ENCODE measurements around the gene DUSP28.

Gene DUSP28

DNA sequence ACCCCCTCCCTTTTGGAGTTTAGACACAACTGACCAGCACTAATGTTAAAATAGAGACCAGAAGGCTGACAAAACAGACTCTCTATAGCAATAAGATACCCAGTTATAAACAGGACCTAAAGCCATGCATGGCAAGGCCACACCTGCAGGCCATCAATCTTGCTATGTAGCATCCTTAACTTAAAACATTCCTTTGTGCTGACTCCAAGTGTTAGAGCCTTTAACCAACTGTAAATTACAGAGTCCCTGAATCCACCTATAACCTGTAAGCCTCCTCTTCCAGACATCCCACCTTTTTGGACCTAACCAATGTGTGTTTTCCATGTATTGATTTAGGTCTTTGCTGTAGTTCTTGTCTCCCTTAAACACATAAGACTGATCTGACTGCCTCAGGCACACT lies 20.3 kb upstream of the DUSP28 start:
- DNase-seq (ENCODE audit: low read depth), result no peak
- no peak overlapping the region for H3K4me3 ChIP-seq (ENCODE audit: low read depth, low read length)
- TF ChIP-seq, protein P1, sequence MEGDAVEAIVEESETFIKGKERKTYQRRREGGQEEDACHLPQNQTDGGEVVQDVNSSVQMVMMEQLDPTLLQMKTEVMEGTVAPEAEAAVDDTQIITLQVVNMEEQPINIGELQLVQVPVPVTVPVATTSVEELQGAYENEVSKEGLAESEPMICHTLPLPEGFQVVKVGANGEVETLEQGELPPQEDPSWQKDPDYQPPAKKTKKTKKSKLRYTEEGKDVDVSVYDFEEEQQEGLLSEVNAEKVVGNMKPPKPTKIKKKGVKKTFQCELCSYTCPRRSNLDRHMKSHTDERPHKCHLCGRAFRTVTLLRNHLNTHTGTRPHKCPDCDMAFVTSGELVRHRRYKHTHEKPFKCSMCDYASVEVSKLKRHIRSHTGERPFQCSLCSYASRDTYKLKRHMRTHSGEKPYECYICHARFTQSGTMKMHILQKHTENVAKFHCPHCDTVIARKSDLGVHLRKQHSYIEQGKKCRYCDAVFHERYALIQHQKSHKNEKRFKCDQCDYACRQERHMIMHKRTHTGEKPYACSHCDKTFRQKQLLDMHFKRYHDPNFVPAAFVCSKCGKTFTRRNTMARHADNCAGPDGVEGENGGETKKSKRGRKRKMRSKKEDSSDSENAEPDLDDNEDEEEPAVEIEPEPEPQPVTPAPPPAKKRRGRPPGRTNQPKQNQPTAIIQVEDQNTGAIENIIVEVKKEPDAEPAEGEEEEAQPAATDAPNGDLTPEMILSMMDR (IDR thresholded peaks at IDR 0.05; ENCODE audit: low read depth, low read length, missing control alignments), result no peak

DNA sequence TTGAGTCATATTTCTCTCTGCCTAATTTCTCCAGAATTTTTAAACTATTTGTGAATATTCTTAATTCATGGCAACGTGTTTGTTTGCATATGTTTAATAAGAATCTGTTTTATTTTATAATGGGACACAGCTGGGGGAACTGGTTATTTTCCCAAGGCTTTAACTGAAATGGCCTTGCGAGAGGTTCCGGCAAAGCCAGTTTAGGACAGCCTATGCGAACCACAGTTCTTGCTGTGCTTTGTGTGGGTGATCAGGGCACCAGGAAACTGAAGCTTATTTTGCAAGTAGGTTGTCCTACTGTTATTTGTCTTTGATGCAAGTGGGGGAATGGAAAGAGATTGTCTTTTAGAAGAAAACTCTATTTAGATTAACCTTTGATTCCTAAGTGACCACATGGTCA lies 8.9 kb upstream of the DUSP28 start:
- H3K4me3 ChIP-seq (ENCODE audit: low read depth, low read length), result no peak overlapping the region
- no peak for DNase-seq (ENCODE audit: low read depth)
- TF ChIP-seq, protein P1 (IDR thresholded peaks at IDR 0.05; ENCODE audit: low read depth, low read length, missing control alignments), result no peak

DNA sequence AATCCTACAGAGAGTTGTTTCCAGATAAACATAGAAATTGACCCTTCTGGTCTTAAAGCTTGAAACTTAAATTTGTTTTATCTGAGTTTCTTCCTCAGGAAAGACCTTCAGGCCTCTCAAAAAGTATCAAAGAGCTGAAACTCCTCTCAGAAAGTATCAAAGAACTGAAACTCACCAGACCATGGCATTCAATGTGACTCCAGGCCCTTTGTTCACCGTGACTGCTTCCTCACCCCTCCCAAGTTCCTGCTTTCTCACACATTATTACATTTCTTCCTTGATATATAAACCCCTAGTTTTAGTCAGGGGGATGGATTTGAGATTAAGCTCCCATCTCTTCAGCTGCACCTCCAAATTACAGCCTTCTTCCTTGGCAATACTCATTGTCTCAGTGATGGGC lies 8.3 kb upstream of the DUSP28 start:
- H3K4me3 ChIP-seq (ENCODE audit: low read depth, low read length), result no peak overlapping the region
- TF ChIP-seq, protein P1 (IDR thresholded peaks at IDR 0.05; ENCODE audit: low read depth, low read length, missing control alignments), result no peak
- DNase-seq (ENCODE audit: low read depth), result no peak

DNA sequence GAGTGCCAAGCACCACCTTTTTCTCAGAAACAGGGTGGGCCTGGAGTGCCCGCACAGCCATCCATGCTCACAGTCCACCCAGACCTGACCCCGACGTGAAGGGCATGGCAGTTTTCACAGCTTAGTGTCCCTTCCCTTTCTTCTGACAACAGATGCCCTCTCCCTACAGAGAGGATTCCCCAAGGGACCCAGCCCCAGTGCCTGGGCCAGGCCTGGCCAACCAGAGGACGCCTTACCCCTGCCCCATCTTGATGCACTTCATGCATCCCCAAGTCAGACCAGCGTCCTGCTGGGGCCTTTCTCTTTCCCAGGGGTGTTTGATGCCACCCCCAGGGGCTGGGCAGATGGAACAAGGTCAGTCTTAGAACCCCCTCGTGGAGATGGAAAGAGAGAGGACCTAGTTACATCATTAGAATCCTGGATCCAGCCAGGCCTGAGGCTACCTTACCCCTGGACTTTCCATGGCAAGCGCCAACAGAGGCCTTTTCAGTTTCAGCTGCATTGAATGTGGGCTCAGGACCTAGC lies 6.1 kb upstream of the DUSP28 start:
- DNase-seq (ENCODE audit: low read depth), result no peak
- H3K4me3 ChIP-seq (ENCODE audit: low read depth, low read length), result no peak overlapping the region
- TF ChIP-seq, protein P1 (IDR thresholded peaks at IDR 0.05; ENCODE audit: low read depth, low read length, missing control alignments), result no peak

DNA sequence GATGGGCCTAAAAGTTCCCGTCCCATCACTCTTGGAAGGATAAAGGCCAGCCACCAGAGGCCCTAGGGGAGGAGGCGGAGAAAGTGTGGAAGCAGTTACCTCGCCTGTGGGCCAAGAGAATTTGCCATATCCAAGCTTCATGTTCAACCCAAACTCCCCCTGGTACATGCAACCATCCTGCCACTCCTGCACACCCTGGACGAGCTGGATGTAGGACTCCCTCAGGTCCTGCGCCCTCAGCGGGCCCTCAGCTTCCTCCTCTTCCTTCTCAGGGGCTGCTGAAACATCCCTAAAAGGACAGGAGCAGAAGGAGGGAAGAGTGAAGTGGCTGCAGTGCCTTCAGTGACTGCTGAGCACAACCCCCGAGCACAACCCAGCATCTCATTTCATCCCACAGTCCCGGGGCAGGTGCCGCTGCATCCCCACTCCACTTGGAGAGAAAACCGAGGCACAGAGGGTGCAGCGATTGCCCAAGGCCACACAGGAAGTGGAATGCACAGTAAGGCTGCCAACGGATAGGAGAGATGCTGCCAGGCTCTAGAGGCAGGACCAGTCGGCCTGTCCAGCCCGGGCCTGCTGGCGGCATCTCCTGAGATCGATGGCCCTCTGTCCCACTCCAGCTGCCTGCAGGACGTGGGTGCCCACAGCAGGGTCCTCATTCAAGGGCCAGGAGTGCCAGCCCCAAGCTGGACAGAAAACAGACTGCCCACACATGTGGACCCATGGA lies 5.2 kb upstream of the DUSP28 start:
- no peak for DNase-seq (ENCODE audit: low read depth)
- TF ChIP-seq, protein P1 (IDR thresholded peaks at IDR 0.05; ENCODE audit: low read depth, low read length, missing control alignments), result no peak
- no peak overlapping the region for H3K4me3 ChIP-seq (ENCODE audit: low read depth, low read length)

DNA sequence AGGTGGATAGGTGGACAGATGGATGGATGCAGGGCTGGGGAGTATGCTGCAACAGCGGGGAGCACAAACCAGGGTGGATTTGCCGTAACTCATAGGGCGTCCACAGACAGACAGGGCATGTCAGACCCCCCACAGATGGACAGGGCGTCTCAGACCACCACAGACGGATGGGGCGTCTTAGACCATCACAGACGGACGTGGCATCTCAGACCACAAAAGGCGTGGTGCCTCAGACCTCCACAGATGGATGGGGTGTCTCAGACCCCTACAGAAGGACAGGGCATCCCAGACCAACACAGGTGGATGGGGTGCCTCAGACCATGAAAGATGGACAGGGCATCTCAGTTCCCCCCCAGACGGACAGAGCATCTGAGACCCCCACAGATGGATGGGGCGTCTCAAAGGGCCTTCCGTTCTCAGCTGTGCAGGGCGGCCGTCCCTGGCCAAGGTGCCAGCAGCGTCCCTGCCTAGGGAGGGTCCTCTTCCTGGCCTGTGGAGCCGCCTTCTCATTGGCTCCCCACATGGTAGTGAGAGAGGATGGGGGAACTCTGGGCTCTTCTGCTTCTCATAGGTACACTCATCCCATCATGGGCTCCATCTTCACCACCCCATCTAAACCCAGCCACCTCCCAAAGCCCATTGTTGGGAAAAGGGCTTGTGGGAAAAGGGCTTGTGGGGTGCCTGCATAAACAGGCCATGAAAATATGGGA lies 4.5 kb upstream of the DUSP28 start:
- H3K4me3 ChIP-seq (ENCODE audit: low read depth, low read length), result no peak overlapping the region
- TF ChIP-seq, protein P1 (IDR thresholded peaks at IDR 0.05; ENCODE audit: low read depth, low read length, missing control alignments), result no peak

More for the DNA sequence above, 4.5 kb upstream of the DUSP28 start:
- DNase-seq (ENCODE audit: low read depth), result no peak

Measured in GM12864 (cell line).